ENCODE data around the gene BACE2. TPM values are rescaled to one million over a fixed set of nuclear protein-coding genes. Genes with fewer than 3 reads are reported as not detected.
A peak's percentile ranks its signal among the peaks of the same experiment; 100 is the strongest.

Gene BACE2
- 20.8 TPM for total RNA-seq
- long read RNA-seq, full-length matches to known transcripts, result 26 of 41 reads
- long read RNA-seq, partial matches to known transcripts, result 4 of 41 reads
- long read RNA-seq, other reads (novel, unspliced or antisense), result 11 of 41 reads

DNA sequence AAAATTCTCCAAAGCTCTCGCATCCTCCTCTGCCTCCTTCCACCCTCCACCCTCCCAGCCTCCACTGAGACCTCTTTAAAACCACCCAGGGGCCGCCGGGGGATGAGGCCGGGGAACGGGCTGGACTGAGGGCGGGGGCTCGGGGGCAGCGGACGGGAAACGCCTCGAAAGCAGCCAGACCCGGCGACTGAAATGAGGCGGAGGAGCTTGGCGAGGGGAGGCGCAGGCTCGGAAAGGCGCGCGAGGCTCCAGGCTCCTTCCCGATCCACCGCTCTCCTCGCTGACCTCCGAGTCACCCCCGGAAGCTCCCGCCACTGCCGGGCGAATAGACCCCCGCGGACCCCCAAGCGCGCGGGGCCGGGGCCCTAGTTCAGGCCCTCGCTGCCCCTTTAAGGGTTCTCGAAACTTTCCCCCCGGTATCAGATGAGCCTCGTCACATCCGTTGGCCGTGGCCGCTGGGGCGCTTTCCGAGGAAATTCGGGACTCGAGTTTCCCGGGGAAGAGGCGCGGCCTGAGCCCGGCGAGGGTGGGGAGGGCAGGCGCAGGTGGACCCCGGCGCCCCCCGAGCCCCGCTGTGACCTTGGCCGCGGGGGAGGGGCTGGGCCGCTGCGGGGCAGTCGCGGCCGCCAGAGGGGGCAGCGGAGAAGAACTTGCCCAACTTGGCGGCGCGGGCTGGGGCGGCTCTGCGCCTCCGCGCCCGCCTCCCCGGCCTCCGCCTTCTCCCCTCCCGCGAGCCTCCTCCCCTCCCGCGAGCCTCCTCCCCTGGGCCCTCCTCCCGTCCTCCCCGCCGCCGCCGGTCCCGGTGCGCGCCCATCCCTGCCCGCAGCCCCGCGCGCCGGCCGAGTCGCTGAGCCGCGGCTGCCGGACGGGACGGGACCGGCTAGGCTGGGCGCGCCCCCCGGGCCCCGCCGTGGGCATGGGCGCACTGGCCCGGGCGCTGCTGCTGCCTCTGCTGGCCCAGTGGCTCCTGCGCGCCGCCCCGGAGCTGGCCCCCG, at the start of gene BACE2:
Gene BACE2, plus strand, starts transcription at position 813 of the 995 bp plus-strand sequence. Its CDS starts 104 bp downstream, at position 917.
- H3K36me3 ChIP-seq, result no peaks in the 10 kb centered on the region
- no peaks in the 10 kb centered on the region for H3K27me3 ChIP-seq (ENCODE audit: low read depth)
- intact Hi-C loops (cut with DNase I), result no loop called here
- peak within 1 kb of the TSS; percentile 75 for H3K4me3 ChIP-seq
- TF ChIP-seq, protein P1, sequence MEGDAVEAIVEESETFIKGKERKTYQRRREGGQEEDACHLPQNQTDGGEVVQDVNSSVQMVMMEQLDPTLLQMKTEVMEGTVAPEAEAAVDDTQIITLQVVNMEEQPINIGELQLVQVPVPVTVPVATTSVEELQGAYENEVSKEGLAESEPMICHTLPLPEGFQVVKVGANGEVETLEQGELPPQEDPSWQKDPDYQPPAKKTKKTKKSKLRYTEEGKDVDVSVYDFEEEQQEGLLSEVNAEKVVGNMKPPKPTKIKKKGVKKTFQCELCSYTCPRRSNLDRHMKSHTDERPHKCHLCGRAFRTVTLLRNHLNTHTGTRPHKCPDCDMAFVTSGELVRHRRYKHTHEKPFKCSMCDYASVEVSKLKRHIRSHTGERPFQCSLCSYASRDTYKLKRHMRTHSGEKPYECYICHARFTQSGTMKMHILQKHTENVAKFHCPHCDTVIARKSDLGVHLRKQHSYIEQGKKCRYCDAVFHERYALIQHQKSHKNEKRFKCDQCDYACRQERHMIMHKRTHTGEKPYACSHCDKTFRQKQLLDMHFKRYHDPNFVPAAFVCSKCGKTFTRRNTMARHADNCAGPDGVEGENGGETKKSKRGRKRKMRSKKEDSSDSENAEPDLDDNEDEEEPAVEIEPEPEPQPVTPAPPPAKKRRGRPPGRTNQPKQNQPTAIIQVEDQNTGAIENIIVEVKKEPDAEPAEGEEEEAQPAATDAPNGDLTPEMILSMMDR (IDR thresholded peaks at IDR 0.05), result peak; percentile 50
- ATAC-seq (peak; percentile 92), DNase-seq (peak; percentile 79)
- no peaks in the 10 kb centered on the region for H3K4me1 ChIP-seq
- no peaks in the 10 kb centered on the region for H3K9me3 ChIP-seq
- peak within 1 kb of the TSS; percentile 85 for H3K27ac ChIP-seq

DNA sequence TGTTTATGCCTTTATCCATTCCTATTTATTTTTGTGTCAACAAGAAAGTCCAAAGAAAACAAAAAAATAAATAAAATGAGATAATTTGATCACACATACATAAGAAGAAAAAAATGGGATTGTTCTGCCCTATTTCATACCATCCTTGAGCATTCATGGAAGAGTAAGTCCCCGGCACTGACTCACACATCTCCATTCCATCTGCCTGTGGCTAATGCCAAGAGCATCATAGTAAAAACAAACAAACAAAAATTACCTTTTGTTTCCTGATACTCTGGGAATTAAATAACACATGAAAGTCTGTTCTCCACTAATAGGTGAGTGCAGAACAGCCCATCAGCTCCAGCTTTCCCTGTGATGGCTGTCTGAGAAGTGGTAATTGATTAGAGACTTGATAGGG, 48.1 kb upstream of the BACE2 start:
- Histone ChIP-seq H3K9me3 (no peaks in the 10 kb centered on the region), H3K27ac (no peak overlapping the region), H3K4me3 (no peak overlapping the region), H3K36me3 (no peaks in the 10 kb centered on the region), H3K27me3 (ENCODE audit: low read depth) (no peaks in the 10 kb centered on the region), H3K4me1 (no peaks in the 10 kb centered on the region)
- no peak for ATAC-seq
- TF ChIP-seq, protein P1 (IDR thresholded peaks at IDR 0.05), result no peak
- no peak for DNase-seq
- intact Hi-C loops (cut with DNase I), result no loop called here

GRCh38 chr21:41120997-41121396, 47.0 kb upstream of the BACE2 start:
- intact Hi-C loops (cut with DNase I), result no loop called here
- no peak for DNase-seq

DNA sequence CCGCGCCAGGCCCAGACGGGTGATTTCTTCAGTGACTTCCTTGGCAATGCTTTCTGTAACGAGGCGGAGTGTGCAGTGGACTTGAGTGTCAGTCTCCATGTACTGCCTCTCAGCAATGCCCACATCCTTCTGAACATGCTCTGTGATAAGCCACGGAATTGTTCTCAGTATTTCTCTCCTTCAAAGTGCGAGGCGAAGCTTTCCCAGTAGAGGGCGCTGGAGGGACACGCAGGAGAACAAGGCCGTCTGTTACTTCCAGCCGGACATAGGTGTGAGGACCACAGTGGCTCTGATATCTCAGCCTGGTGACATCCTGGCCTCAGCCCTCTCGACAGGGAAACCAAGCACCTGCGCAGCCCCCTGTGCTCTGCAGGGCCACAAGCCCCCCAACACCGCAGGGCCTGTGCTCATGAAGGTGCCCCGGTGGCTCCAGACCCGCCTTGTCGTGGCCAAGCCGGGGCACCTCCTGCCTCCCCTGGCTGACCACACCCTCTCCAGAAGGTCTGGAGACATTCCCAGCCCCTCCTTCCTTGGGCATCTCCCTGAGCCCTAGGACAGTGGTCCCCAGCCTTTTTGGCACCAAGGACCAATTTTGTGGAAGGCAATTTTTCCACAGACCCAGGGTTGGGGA, 46.1 kb upstream of the BACE2 start:
- DNase-seq, result peak; percentile 80
- H3K36me3 ChIP-seq, result no peaks in the 10 kb centered on the region
- TF ChIP-seq, protein P1 (IDR thresholded peaks at IDR 0.05), result peak; percentile 83
- intact Hi-C loops (cut with DNase I), result no loop called here
- ATAC-seq, result peak; percentile 91
- H3K4me1 ChIP-seq, result no peaks in the 10 kb centered on the region
- H3K27me3 ChIP-seq (ENCODE audit: low read depth), result no peaks in the 10 kb centered on the region
- H3K4me3 ChIP-seq, result no peak overlapping the region
- H3K9me3 ChIP-seq, result no peaks in the 10 kb centered on the region
- no peak overlapping the region for H3K27ac ChIP-seq

More at GRCh38 chr21:41120997-41121396, 47.0 kb upstream of the BACE2 start:
- H3K4me1 ChIP-seq, result no peaks in the 10 kb centered on the region
- H3K36me3 ChIP-seq, result no peaks in the 10 kb centered on the region
- no peak overlapping the region for H3K27ac ChIP-seq
- no peaks in the 10 kb centered on the region for H3K27me3 ChIP-seq (ENCODE audit: low read depth)
- H3K4me3 ChIP-seq, result no peak overlapping the region
- no peaks in the 10 kb centered on the region for H3K9me3 ChIP-seq
- no peak for ATAC-seq
- TF ChIP-seq, protein P1 (IDR thresholded peaks at IDR 0.05), result no peak

GRCh38 chr21:41124641-41125201, 43.2 kb upstream of the BACE2 start:
- Histone ChIP-seq H3K27ac (no peak overlapping the region), H3K27me3 (ENCODE audit: low read depth) (no peaks in the 10 kb centered on the region), H3K9me3 (no peaks in the 10 kb centered on the region), H3K4me1 (no peaks in the 10 kb centered on the region), H3K36me3 (no peaks in the 10 kb centered on the region), H3K4me3 (no peak overlapping the region)
- intact Hi-C loops (cut with DNase I), result no loop called here
- TF ChIP-seq, protein P1 (IDR thresholded peaks at IDR 0.05), result no peak
- DNase-seq (no peak), ATAC-seq (no peak)
